ENCODE data around the gene CELF5. TPM values are rescaled to one million over a fixed set of nuclear protein-coding genes. Genes with fewer than 3 reads are reported as not detected.

CELF5 gene
- total and polyA plus RNA-seq, 9 of the 15 experiments (the other 6 are each of a cell fraction or from before 2014, with no cell fraction given), result 0.01 to 0.56 (median 0.22) TPM

DNA sequence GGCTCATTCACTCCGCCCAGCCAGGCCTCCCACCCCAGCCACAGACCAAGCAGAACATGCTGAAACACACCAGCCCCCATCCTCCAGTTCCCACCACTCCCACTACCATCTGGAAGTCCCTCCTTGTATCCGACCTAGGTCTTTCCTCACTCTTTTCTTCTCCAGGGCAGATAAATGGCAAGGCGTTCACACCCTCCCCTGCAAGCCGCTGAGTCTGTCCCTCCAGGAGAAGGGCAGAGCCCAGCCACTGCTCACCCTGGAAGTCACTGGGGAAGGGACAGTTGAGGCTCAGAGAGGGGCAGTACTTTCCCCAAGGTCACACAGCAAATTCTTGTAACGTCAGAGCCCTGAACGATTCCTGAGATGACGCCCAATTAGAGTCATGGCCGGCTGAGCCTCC, 96.4 kb downstream of the CELF5 start (continued):
- TF ChIP-seq TCFL5 (CRISPR knock-in tag; conservative IDR thresholded peaks at IDR 0.05) (no peak), CBX1 (IDR thresholded peaks at IDR 0.05; ENCODE audit: low read depth) (peak; percentile 79), PTBP1 (IDR thresholded peaks at IDR 0.05; ENCODE audit: low read depth, low read length) (peak; percentile 94)
- TF ChIP-seq, protein P1, sequence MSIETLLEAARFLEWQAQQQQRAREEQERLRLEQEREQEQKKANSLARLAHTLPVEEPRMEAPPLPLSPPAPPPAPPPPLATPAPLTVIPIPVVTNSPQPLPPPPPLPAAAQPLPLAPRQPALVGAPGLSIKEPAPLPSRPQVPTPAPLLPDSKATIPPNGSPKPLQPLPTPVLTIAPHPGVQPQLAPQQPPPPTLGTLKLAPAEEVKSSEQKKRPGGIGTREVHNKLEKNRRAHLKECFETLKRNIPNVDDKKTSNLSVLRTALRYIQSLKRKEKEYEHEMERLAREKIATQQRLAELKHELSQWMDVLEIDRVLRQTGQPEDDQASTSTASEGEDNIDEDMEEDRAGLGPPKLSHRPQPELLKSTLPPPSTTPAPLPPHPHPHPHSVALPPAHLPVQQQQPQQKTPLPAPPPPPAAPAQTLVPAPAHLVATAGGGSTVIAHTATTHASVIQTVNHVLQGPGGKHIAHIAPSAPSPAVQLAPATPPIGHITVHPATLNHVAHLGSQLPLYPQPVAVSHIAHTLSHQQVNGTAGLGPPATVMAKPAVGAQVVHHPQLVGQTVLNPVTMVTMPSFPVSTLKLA (conservative IDR thresholded peaks at IDR 0.05), result no peak

DNA sequence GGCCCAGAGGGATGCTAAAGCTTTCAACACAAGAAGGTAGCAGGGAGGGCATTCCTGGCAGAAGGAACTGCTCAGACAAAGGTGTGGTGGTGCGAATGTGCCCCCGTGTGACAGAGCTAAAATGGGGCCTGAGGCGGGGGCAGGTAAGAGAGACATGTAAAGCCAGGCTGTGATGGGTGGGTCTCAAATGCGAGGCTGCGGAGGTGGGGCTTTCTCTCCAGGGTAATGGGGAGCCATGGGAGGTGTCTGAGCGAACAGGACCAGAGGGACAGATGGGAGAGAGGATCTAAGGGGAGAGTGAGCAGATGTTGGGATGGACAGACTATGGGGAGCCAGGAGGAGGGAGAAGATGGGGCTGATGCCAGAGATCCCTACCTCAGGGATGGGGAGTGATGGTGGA, 97.2 kb downstream of the CELF5 start:
- Histone ChIP-seq H3K9ac (ENCODE audit: insufficient read depth in 1 of 2, low read depth in 2 of 2, low read length in 2 of 2) (no peak overlapping the region; a peak in 1 of 4 replicates), H3K9me1 (ENCODE audit: control insufficient read depth, insufficient read depth, low read length) (no peaks in the 10 kb centered on the region), H3K4me2 (ENCODE audit: insufficient read depth, low read length) (no peak overlapping the region), H3K27ac (ENCODE audit: extremely low read depth, low read depth, low read length) (no peak overlapping the region), H3K4me1 (replicated peaks in 1 of 2; ENCODE audit: control insufficient read depth in 2 of 2, insufficient read depth in 2 of 2, low read length in 2 of 2) (peaks cover 0 to 9% of the 10 kb centered on the region in 2 experiments; a peak in 3 of 5 replicates), H3K36me3 (ENCODE audit: control insufficient read depth, insufficient read depth, low read length) (no peaks in the 10 kb centered on the region), H3K27me3 (ENCODE audit: control insufficient read depth in 2 of 2, insufficient read depth in 2 of 2, low read length in 2 of 2) (no peaks in the 10 kb centered on the region; a peak in 1 of 5 replicates), H4K20me1 (replicated peaks; ENCODE audit: control insufficient read depth, insufficient read depth, low read length) (peaks cover 5% of the 10 kb centered on the region; the same call in 1 of the 2 replicates), H3K9me3 (replicated peaks; ENCODE audit: control insufficient read depth, insufficient read depth, low read depth, low read length) (no peaks in the 10 kb centered on the region; the same call in 1 of the 2 replicates), H2AFZ (ENCODE audit: low read depth, low read length) (no peak overlapping the region), H3K79me2 (ENCODE audit: control insufficient read depth, insufficient read depth, low read length) (no peaks in the 10 kb centered on the region), H3K4me3 (no peak overlapping the region)
- intact Hi-C loops (cut with micrococcal nuclease), result loop anchor here (10.0 kb wide), 1 partner anchor 383 kb away; the partner anchor contains the start of genes PIP5K1C and TJP3
- BruUV-seq (replicated peaks), result no TSS peak
- FAIRE-seq (no peak), DNase-seq (ENCODE audit: extremely low read depth in 1 of 4, low spot score in 3 of 4) (peak in 1 of 4 experiments; percentile 5), ATAC-seq (no peak)
- TF ChIP-seq BCOR (IDR thresholded peaks at IDR 0.05), result peak; percentile 47; the same call in 1 of the 2 replicates
- TF ChIP-seq KDM1A (IDR thresholded peaks at IDR 0.05), result peak in 1 of 2 experiments; percentile 33; a peak in 1 of 4 replicates
- TF ChIP-seq, protein P2, sequence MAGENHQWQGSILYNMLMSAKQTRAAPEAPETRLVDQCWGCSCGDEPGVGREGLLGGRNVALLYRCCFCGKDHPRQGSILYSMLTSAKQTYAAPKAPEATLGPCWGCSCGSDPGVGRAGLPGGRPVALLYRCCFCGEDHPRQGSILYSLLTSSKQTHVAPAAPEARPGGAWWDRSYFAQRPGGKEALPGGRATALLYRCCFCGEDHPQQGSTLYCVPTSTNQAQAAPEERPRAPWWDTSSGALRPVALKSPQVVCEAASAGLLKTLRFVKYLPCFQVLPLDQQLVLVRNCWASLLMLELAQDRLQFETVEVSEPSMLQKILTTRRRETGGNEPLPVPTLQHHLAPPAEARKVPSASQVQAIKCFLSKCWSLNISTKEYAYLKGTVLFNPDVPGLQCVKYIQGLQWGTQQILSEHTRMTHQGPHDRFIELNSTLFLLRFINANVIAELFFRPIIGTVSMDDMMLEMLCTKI (IDR thresholded peaks at IDR 0.05; ENCODE audit: partially characterized antibody), result no peak
- peak; percentile 46 for TF ChIP-seq ZFP36 (IDR thresholded peaks at IDR 0.05; ENCODE audit: low read depth, low read length, partially characterized antibody)
- no peak for TF ChIP-seq TAL1 (IDR thresholded peaks at IDR 0.05)
- TF ChIP-seq SMARCB1 (IDR thresholded peaks at IDR 0.05; ENCODE audit: insufficient read length, low read depth), result no peak
- TF ChIP-seq SMAD1 (IDR thresholded peaks at IDR 0.05; ENCODE audit: low read depth, low read length, partially characterized antibody), result no peak
- ChIA-PET POLR2A (interaction anchor here (0.6 kb wide), 1 partner anchor 303 kb away, joined by 3 read pairs; no protein-coding TSS in a partner anchor), CTCF (ENCODE audit: low intra/inter-chr PET ratio) (no interaction called here)
- in situ Hi-C loops (cut with MboI), result loop anchor here (10.0 kb wide), 1 partner anchor 383 kb away; the partner anchor contains the start of genes PIP5K1C and TJP3
- 4% methylated on average over 4 of the region's 6 CpGs for WGBS (ENCODE audit: insufficient coverage, low coverage, missing lambda C conversion rate)

Measured in K562 (cell line).